Stimulated activated effector memory CD8-positive, alpha-beta T cell treated with anti-CD3 and anti-CD28 coated beads, Interleukin-12 subunit alpha, Interleukin-12 subunit beta, amount 100 ng/mL, for 72 hours (primary cell): ENCODE results near the gene ZDHHC6.

Experiments
- ATAC-seq: fragments of 150-1000 bp; cut with Tn5 transposase; 2 replicates; pipeline ENCODE4 v1.10.0; 2021
- DNase-seq, 2 donors: peaks; one replicate each; pipeline ENCODE4 v3.0.0; 2021 to 2022; ENCODE audit warnings: low spot score in 2 of 2
- H3K27ac Mint-ChIP-seq: one replicate; pipeline ENCODE4 v1.8.0; 2022; ENCODE audit warnings: mild to moderate bottlenecking, mixed read lengths
- H3K36me3 Mint-ChIP-seq: one replicate; pipeline ENCODE4 v1.8.0; 2022; ENCODE audit warnings: mild to moderate bottlenecking, mixed read lengths
- H3K4me1 Mint-ChIP-seq: one replicate; pipeline ENCODE4 v1.8.0; 2022; ENCODE audit warnings: mixed read lengths
- H3K4me3 Mint-ChIP-seq: one replicate; pipeline ENCODE4 v1.8.0; 2022; ENCODE audit warnings: mild to moderate bottlenecking, mixed read lengths
- H3K9me3 Mint-ChIP-seq: one replicate; pipeline ENCODE4 v1.8.0; 2022; ENCODE audit warnings: mixed read lengths

Gene ZDHHC6

DNA sequence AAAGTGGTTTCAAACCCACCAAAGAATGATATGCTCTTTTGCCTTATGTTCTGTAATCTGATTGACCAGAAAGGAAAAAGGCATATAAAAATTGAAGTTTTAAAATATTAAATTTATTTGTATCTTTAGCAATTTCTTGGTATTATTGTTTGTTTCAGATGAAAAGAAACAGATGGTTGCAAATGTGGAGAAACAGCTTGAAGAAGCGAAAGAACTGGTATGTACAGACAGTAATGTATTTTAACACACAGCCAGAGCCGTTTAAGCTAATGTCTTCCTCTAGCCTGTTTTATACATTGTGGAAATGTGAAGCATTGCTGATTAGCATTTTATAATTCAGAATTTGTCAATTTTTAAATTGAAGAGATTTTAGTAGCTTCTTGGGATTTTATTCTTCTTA, 13.7 kb upstream of the ZDHHC6 start:
- Mint-ChIP-seq H3K4me1 (peaks cover 41% of the 10 kb centered on the region), H3K9me3 (no peaks in the 10 kb centered on the region), H3K4me3 (no peak overlapping the region)

DNA sequence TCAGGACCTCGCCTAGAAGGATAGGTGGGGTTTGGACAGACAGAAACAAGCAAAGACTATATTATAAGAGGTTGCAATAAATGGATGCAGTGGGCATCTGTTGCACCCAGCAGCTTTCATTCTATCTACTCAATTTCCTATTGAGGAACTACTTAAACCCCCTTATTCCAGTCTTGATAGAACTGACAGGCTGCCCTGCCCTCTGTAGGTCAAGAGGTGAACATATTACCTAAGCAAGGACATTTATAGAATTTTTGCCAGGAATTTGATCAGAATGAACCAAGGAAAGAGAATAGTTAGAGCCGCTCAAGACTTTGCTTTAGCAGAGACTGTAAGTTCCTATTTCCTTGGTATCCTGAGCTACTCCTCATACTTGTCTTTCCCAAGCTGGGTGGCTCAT, 9.8 kb upstream of the ZDHHC6 start:
- ATAC-seq, result no peak
- H3K4me1 Mint-ChIP-seq, result peaks cover 36% of the 10 kb centered on the region

More for the DNA sequence above, 13.7 kb upstream of the ZDHHC6 start:
- no peak overlapping the region for H3K27ac Mint-ChIP-seq
- DNase-seq, result no peak
- H3K36me3 Mint-ChIP-seq, result peaks cover 40% of the 10 kb centered on the region
- no peak for ATAC-seq

DNA sequence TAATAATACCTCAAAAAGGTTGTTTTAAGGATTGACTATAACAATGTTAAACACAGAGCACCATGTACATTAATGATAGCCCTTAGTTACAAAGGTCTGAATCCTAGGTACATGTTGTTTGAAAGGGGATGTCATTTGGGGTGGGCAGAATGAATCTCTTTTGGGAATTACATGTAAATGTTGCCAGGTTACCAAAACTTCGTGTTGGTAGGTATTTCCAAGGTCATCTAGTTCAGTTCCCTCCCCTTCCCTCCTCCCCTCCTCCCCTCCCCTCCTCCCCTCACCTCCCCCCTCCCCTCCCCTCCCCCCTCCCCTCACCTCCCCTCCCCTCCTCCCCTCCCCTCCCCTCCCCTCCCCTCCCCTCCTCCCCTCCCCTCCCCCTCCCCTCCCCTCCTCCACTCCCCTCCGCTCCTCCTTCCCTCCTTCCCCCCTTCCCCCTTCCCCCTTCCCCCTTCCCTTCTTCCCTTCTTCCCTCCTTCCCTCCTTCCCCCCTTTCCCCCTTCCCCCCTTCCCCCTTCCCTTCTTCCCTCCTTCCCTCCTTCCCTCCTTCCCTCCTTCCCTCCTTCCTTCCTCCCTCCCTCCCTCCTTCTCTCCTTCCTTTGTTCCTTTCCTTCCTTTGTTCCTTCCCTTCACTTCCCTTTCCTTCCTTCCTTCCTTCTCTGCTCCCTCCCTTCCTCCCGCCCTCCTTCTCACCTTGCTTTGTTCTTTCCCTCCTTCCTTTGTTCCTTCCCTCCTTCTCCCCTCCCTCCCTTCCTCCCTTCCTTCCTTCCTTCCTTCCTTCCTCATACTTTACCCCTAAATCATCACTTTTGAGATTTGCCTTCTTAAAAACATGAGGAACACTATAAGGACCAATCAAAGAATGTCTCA, 8.4 kb upstream of the ZDHHC6 start:
- Mint-ChIP-seq H3K4me1 (peaks cover 34% of the 10 kb centered on the region), H3K9me3 (no peaks in the 10 kb centered on the region), H3K4me3 (peak overlapping the region; percentile 52), H3K27ac (peak overlapping the region; percentile 98), H3K36me3 (peaks cover 6% of the 10 kb centered on the region)
- DNase-seq, result no peak
- no peak for ATAC-seq

More for the DNA sequence above, 9.8 kb upstream of the ZDHHC6 start:
- DNase-seq, result no peak
- H3K27ac Mint-ChIP-seq, result peak overlapping the region; percentile 51
- H3K9me3 Mint-ChIP-seq, result no peaks in the 10 kb centered on the region
- H3K4me3 Mint-ChIP-seq, result no peak overlapping the region
- H3K36me3 Mint-ChIP-seq, result peaks cover 14% of the 10 kb centered on the region

DNA sequence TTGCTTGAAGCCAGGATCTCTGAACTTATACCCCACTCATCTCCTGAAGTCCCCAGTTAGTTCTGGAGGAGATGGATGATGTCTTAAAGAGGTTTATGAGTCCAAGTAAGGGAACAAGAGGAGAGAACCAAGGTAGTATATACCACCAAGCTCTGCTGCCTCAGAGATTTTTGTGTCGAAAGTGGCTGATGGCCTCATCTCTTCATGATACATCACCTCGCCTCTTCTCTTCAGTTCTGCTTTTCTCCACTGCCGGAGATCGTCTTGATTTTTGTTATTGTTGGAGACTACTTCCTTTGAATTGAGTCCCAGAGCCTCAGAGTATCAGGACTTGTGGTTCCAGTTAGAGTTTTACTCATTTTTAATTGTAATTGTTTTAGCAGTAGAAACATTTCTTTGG, 2.2 kb upstream of the ZDHHC6 start:
- no peak overlapping the region for H3K27ac Mint-ChIP-seq
- DNase-seq (no peak), ATAC-seq (no peak)
- peak overlapping the region; percentile 87 for H3K4me3 Mint-ChIP-seq
- no peaks in the 10 kb centered on the region for H3K9me3 Mint-ChIP-seq
- H3K36me3 Mint-ChIP-seq, result peaks cover 47% of the 10 kb centered on the region
- H3K4me1 Mint-ChIP-seq, result peaks cover 34% of the 10 kb centered on the region

DNA sequence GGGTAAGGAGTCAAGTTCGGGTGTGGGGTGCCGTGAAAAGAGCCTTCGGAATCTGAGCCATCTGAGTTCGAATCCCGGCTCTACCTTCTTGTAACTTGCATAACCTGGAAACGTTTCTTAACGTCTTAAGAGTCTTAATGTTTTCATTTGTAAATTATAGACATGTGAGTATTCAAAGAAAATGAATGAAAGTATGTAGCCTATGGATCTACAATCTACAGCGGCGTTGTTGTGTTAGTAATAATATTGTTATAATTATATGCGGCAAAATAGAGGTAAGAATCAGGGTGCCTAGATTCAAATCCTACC, 860 bp upstream of the ZDHHC6 start:
- no peak for ATAC-seq
- Mint-ChIP-seq H3K36me3 (peaks cover 57% of the 10 kb centered on the region), H3K9me3 (no peaks in the 10 kb centered on the region), H3K27ac (peak overlapping the region; percentile 93), H3K4me3 (peak overlapping the region; percentile 87), H3K4me1 (peaks cover 42% of the 10 kb centered on the region)
- DNase-seq, result no peak

DNA sequence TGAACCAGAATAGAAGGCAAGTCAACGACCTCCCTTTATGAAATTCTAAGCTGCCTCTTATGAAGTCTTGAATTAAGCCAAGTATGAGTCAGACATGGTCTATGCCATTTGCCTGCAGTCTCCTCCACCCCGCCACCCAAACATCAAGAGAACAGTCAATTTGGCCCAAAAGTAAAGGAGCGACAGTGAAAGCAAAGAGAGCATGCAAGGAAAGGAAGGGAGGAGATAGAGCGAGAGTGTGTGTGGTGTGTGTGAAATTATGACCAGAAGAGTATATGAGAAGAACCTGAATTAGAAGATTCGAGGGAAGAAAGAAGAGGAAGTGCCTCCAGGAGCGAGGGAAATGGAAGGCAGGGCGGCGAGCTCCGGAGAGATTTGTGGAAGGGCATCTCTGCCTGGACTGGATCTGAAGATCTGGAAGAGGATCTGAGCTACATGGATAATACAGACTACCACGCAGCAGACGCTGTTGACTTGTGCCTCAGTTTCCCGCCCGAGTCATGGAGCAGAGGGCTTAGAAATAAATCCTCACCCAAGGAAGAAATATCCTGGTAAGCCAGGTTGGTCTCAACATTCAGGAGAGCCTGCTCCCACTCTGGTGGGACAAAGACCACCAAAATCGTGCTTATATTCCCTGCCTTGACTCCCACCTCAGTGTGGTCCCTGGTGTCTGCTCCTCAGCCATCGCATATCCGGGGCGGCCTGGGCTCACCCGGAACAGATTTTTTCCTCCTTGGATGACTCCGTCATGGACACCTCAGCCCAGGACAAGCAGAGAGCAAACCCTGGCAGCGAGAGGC, 459 bp downstream of the ZDHHC6 start:
- peak in 1 of 2 donors; percentile 4 for DNase-seq
- Mint-ChIP-seq H3K36me3 (peaks cover 66% of the 10 kb centered on the region), H3K4me3 (peak overlapping the region; percentile 87), H3K4me1 (peaks cover 52% of the 10 kb centered on the region), H3K27ac (peak overlapping the region; percentile 93), H3K9me3 (no peaks in the 10 kb centered on the region)
- peak; percentile 39 for ATAC-seq

DNA sequence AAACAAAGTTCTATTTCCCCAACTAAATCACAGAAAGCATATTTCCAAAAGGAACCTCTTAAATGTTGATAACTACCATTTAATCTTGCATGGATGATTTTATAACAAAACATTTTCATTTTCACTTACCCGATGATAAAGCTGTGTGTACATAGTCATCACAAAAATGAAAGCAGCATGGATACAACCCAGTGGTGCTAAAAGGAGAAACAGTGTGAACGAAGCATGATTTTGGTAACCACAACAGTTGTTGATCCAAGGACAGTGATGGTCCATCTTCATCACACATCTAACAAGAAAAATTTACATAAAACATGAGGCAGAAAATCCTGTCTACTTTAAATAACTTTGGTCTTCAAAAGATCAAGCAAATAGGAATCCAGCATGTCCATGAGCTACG, 4.7 kb downstream of the ZDHHC6 start:
- ATAC-seq (peak; percentile 47), DNase-seq (no peak)
- Mint-ChIP-seq H3K27ac (peak overlapping the region; percentile 79), H3K36me3 (peaks cover 94% of the 10 kb centered on the region), H3K9me3 (no peaks in the 10 kb centered on the region), H3K4me1 (peaks cover 40% of the 10 kb centered on the region), H3K4me3 (peak overlapping the region; percentile 10)

DNA sequence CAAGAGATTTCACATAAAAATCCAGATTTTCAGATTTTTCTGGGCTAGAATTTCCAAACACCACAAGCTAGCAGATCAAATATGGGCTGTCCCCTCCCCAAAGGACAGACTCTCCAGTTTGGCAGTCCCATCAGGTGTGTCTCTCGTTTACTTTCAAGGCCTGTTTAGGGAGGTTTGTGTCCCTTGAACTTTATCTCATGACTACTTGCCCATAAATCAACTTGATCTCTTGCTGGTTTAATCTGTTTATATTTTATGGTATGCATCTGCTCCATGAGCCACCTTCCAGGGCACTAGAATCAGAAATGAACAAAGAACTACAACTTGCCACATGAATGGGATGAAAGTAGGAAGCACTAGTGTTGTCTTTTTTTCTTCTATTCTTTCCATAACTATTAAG, 5.2 kb downstream of the ZDHHC6 start:
- H3K27ac Mint-ChIP-seq, result peak overlapping the region; percentile 79

DNA sequence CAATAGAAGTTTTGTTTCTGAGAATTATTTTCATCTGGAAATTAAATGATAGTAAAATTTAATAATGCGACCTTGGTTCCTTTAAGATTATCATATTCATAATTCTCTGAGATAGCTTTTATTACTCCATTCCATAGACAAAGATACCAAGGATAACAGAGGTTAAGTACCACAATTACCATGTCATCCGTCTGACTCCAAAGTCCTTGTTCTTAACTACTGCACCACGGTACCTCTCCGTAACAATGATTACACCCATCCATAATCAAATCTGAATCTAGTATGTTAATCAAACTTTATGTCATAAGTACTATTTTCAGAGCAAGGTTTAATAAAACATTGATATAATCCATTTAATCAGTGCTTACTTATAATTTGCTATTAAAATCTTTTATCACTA, 8.4 kb downstream of the ZDHHC6 start:
- H3K4me3 Mint-ChIP-seq, result no peak overlapping the region
- peaks cover 97% of the 10 kb centered on the region for H3K36me3 Mint-ChIP-seq

More for the DNA sequence above, 5.2 kb downstream of the ZDHHC6 start:
- peaks cover 95% of the 10 kb centered on the region for H3K36me3 Mint-ChIP-seq
- peaks cover 40% of the 10 kb centered on the region for H3K4me1 Mint-ChIP-seq
- no peaks in the 10 kb centered on the region for H3K9me3 Mint-ChIP-seq
- H3K4me3 Mint-ChIP-seq, result no peak overlapping the region
- no peak for DNase-seq
- no peak for ATAC-seq

DNA sequence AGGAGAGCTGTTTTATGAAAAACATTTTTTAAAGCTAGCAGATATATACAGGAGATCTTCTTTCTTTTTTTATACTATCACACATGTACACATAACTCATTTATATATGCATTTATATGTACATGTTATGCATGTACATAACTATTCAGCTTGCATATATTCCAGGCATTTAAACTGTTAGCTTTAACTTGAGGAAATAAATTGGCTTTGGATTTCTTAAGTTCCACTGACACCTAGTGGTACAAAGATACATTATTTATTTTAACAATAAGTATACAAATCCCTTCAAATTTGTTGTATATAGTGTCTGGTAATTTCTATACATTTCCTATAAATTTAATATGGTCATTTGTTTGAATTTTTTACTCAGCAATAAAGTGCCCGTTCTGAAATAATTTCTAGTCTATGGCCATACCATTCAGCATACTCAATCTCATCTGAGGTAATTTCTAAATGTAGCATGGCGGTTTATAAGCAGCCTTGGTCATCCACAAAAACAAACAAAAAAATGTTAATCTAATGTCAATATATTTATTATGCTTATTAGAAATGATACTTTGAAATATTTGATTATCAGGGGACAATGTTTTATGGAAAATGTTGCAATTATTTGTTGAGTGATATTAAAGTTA, 11.6 kb downstream of the ZDHHC6 start:
- ATAC-seq (no peak), DNase-seq (no peak)
- H3K36me3 Mint-ChIP-seq, result peaks cover 100% of the 10 kb centered on the region
- H3K4me1 Mint-ChIP-seq, result peaks cover 5% of the 10 kb centered on the region
- H3K9me3 Mint-ChIP-seq, result no peaks in the 10 kb centered on the region
- peak overlapping the region; percentile 63 for H3K27ac Mint-ChIP-seq
- no peak overlapping the region for H3K4me3 Mint-ChIP-seq

More for the DNA sequence above, 8.4 kb downstream of the ZDHHC6 start:
- H3K9me3 Mint-ChIP-seq, result no peaks in the 10 kb centered on the region
- H3K27ac Mint-ChIP-seq, result no peak overlapping the region
- no peak for ATAC-seq
- no peak for DNase-seq
- H3K4me1 Mint-ChIP-seq, result peaks cover 24% of the 10 kb centered on the region

DNA sequence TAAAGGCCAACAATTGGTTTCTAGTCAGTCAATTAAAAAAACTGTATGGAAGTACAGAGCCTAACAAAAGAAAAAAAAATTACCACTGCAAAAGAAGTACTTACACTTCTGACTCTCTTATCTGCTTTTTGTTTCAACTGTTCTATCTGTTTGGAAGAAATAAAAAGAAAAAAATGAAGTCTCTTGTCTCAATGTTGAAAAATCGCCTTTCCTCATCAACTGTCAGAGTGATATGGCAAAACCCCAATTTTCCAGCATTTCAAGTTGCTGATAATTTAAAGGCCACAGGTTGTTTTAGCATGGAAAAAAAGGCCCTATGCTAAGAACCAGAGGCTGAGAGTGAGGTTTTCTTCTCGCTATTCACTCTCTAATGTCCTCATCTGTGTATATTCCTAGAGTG, 13.6 kb downstream of the ZDHHC6 start:
- Mint-ChIP-seq H3K4me1 (peaks cover 12% of the 10 kb centered on the region), H3K9me3 (no peaks in the 10 kb centered on the region), H3K36me3 (peaks cover 99% of the 10 kb centered on the region), H3K27ac (no peak overlapping the region), H3K4me3 (no peak overlapping the region)
- ATAC-seq (no peak), DNase-seq (no peak)

DNA sequence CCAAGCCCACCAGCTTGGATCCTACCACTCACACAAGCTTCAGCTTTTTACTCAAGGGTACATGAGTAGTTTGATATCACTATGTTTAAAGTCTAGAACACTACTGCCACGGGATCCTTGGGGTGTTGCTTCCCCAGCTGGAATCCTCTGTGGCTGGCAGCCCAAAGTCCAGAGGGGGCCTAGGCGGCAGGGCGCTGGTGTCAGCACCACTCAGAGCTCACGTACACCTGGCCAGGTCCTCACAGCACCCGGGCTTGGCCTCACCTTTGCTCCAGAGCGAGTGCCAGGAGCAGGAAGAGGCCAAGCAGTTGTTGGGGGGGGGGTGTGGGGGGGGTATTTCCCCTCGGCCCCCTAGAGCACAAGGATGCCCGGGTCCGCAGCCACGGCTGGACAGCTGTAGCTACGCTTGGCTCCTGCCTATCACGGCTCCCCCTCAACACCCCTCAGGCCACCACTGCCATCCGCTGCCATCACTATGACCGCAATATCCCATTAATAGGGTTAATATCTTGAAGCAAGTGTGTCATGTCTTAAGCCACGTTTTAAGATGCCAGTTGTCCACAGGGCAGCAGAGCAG, 17.0 kb downstream of the ZDHHC6 start:
- H3K4me3 Mint-ChIP-seq, result no peak overlapping the region
- peak overlapping the region; percentile 27 for H3K27ac Mint-ChIP-seq
- H3K36me3 Mint-ChIP-seq, result peaks cover 99% of the 10 kb centered on the region
- DNase-seq, result no peak
- H3K4me1 Mint-ChIP-seq, result peaks cover 10% of the 10 kb centered on the region
- ATAC-seq, result no peak
- no peaks in the 10 kb centered on the region for H3K9me3 Mint-ChIP-seq

DNA sequence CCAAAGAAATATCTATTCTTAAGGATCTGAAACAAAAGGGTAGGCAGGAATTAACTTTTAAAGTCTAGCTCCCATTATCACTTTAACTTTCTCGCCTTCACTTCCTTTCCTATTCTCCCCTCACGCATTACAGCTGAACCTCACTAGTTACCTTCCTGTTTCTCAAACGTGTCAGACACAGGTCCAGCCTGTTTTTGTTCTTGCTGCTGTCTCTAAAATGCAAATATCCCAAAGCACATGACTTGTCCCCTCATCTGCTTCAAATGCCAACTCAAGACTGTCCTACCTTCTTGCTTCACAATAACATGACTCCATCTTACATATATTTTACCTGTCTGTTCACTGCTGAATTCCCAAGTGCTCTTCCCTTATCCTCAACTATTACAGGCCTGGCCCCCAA, 17.6 kb downstream of the ZDHHC6 start:
- Mint-ChIP-seq H3K27ac (peak overlapping the region; percentile 27), H3K36me3 (peaks cover 99% of the 10 kb centered on the region), H3K4me3 (no peak overlapping the region), H3K4me1 (peaks cover 7% of the 10 kb centered on the region), H3K9me3 (no peaks in the 10 kb centered on the region)
- no peak for DNase-seq
- ATAC-seq, result no peak

DNA sequence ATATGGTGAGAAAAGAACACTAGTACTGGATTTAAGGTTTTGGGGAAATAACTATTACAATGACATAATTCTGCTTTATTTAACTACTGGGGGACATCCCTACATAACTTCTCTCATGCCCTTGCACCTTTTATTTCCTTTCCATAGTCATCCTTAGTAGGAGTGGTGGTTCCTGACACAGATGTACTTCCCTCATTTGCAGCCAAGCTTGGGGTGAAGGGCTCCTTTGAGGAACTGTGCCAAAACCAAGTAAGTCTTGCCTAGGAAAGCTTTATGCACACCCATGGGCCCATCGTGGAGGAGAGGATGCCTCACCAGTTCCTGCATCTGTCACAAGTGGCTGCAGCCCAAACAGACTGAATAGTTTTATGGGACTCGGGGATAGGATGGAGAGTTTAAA, 20.6 kb downstream of the ZDHHC6 start:
- ATAC-seq, result no peak
- Mint-ChIP-seq H3K4me3 (no peak overlapping the region), H3K9me3 (no peaks in the 10 kb centered on the region), H3K36me3 (peaks cover 99% of the 10 kb centered on the region), H3K4me1 (peaks cover 7% of the 10 kb centered on the region), H3K27ac (peak overlapping the region; percentile 49)
- DNase-seq, result no peak

DNA sequence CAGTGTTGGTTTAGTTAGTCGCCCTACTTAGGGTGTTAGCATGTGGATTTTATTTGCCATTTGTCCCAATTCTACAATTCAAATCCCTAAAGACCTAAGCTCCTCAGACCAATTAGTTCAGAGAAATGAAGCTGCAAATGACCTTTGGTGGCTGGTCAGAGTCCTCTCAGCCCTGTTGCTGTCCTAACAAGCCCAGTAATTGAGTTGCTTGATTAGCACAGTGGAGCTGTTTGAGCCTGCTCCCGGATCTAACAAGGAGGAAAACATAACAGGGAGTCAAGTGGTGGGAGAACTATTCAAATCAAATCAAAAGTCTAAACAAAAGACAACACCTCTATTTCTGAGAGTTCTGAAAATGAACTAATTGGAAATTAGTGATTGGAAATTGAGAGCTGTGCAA, 22.1 kb downstream of the ZDHHC6 start:
- DNase-seq (no peak), ATAC-seq (no peak)
- no peak overlapping the region for H3K27ac Mint-ChIP-seq

More for the DNA sequence above, 22.1 kb downstream of the ZDHHC6 start:
- Mint-ChIP-seq H3K36me3 (peaks cover 99% of the 10 kb centered on the region), H3K9me3 (no peaks in the 10 kb centered on the region), H3K4me1 (peaks cover 7% of the 10 kb centered on the region), H3K4me3 (no peak overlapping the region)
